GM23338 (cell line): ENCODE data around the gene RIC8B. TPM values are rescaled to one million over a fixed set of nuclear protein-coding genes. Genes with fewer than 3 reads are reported as not detected.

Experiments used
- ATAC-seq: fragments of 200-7000 bp; cut with Tn5 transposase; 3 replicates; pipeline ENCODE4 v1.9.1; 2020
- DNase-seq: peaks from one replicate; pipeline ENCODE4 v3.0.0-alpha.2; 2015; ENCODE audit warnings: low spot score
- H2AFZ ChIP-seq: fragments of 200-600 bp; sonication (generic); 2 replicates; pipeline ENCODE4 v1.8.0; 2016; ENCODE audit warnings: antibody characterized with exemption, mild to moderate bottlenecking, moderate library complexity
- H3F3A ChIP-seq: fragments of 200-600 bp; sonication (generic); replicated peaks from 2 replicates; pipeline ENCODE4 v1.8.0; 2017; ENCODE audit warnings: antibody characterized with exemption, mixed run types, low read depth
- H3K27ac ChIP-seq: fragments of 200-600 bp; sonication (generic); 2 replicates; pipeline ENCODE4 v1.6.1; 2016; ENCODE audit warnings: low read depth
- H3K27me3 ChIP-seq: fragments of 200-600 bp; sonication (generic); 2 replicates; pipeline ENCODE4 v1.8.0; 2016; ENCODE audit warnings: mild to moderate bottlenecking, mixed run types, moderate library complexity; ENCODE audit not compliant: insufficient read depth
- H3K36me3 ChIP-seq: fragments of 200-600 bp; sonication (generic); 2 replicates; pipeline ENCODE4 v1.8.0; 2016; ENCODE audit warnings: mild to moderate bottlenecking; ENCODE audit not compliant: insufficient read depth
- H3K4me1 ChIP-seq: fragments of 200-600 bp; sonication (generic); 2 replicates; pipeline ENCODE4 v1.8.0; 2016; ENCODE audit warnings: mild to moderate bottlenecking, moderate library complexity; ENCODE audit not compliant: insufficient read depth
- H3K4me2 ChIP-seq: fragments of 200-600 bp; sonication (generic); 2 replicates; pipeline ENCODE4 v1.7.1; 2017; ENCODE audit warnings: mixed run types
- H3K4me3 ChIP-seq: fragments of 200-600 bp; sonication (generic); 2 replicates; pipeline ENCODE4 v1.6.1; 2016; ENCODE audit warnings: mixed run types
- H3K79me2 ChIP-seq: fragments of 200-600 bp; sonication (generic); replicated peaks from 2 replicates; pipeline ENCODE4 v1.8.0; 2017; ENCODE audit warnings: mild to moderate bottlenecking; ENCODE audit not compliant: insufficient read depth
- H3K9me2 ChIP-seq: fragments of 200-600 bp; sonication (generic); 2 replicates; pipeline ENCODE4 v1.8.0; 2017; ENCODE audit not compliant: insufficient read depth
- H4K20me1 ChIP-seq: fragments of 200-600 bp; sonication (generic); replicated peaks from 2 replicates; pipeline ENCODE4 v1.8.0; 2017; ENCODE audit warnings: mild to moderate bottlenecking; ENCODE audit not compliant: insufficient read depth
- H3K27ac Mint-ChIP-seq: 2 replicates; pipeline ENCODE4 v1.8.0; 2020; ENCODE audit warnings: inconsistent platforms, mild to moderate bottlenecking, moderate library complexity, mixed read lengths
- H3K27me3 Mint-ChIP-seq: 3 replicates; pipeline ENCODE4 v1.8.0; 2022; ENCODE audit warnings: low read depth, mild to moderate bottlenecking, moderate library complexity, mixed read lengths, inconsistent platforms; ENCODE audit not compliant: insufficient read depth, poor library complexity
- H3K36me3 Mint-ChIP-seq: 3 replicates; pipeline ENCODE4 v1.8.0; 2021; ENCODE audit warnings: low read depth, mild to moderate bottlenecking, inconsistent platforms, moderate library complexity, mixed read lengths
- H3K4me1 Mint-ChIP-seq: 3 replicates; pipeline ENCODE4 v1.8.0; 2020; ENCODE audit warnings: mild to moderate bottlenecking, inconsistent platforms, mixed read lengths
- H3K4me3 Mint-ChIP-seq: 3 replicates; pipeline ENCODE4 v1.8.0; 2021; ENCODE audit warnings: moderate library complexity, mild to moderate bottlenecking, inconsistent platforms, mixed read lengths
- H3K9me3 Mint-ChIP-seq: 3 replicates; pipeline ENCODE4 v1.8.0; 2020; ENCODE audit warnings: moderate library complexity, mild to moderate bottlenecking, inconsistent platforms, mixed read lengths
- CREB1 ChIP-seq: fragments of 250-450 bp; sonication (Bioruptor Pico); IDR thresholded peaks from 2 replicates; pipeline ENCODE4 v1.5.0; 2020; ENCODE audit warnings: low read depth, mild to moderate bottlenecking, moderate library complexity
- CTCF ChIP-seq, 2 experiments: fragments of 200-600 bp in 1 of 2; sonication (generic) in 1 of 2; conservative IDR thresholded peaks; 2 replicates each; pipeline versions ENCODE4 v1.5.1 to v1.6.1; 2016 to 2017; ENCODE audit warnings: antibody characterized with exemption in 2 of 2, low read depth in 2 of 2, mild to moderate bottlenecking in 2 of 2, moderate library complexity in 1 of 2
- EZH2 ChIP-seq: fragments of 200-600 bp; sonication (generic); IDR thresholded peaks from one replicate; pipeline ENCODE4 v1.8.0; 2017; ENCODE audit warnings: antibody characterized with exemption, mild to moderate bottlenecking, low read depth; ENCODE audit not compliant: unreplicated experiment
- EZH2phosphoT487 ChIP-seq: fragments of 200-600 bp; sonication (generic); IDR thresholded peaks from one replicate; pipeline ENCODE4 v1.8.1; 2018; ENCODE audit warnings: antibody characterized with exemption; ENCODE audit not compliant: unreplicated experiment
- STAT1 ChIP-seq: IDR thresholded peaks from one replicate; pipeline ENCODE4 v1.6.1; 2016; ENCODE audit warnings: antibody characterized with exemption; ENCODE audit not compliant: unreplicated experiment
- ZNF114 ChIP-seq: fragments of 250-450 bp; sonication (Bioruptor Pico); IDR thresholded peaks from 2 replicates; pipeline ENCODE4 v1.5.0; 2020; ENCODE audit warnings: mild to moderate bottlenecking, moderate library complexity
- ZNF331 ChIP-seq: fragments of 250-450 bp; sonication (Bioruptor Pico); IDR thresholded peaks from 2 replicates; pipeline ENCODE4 v1.5.0; 2020; ENCODE audit warnings: low read depth, mild to moderate bottlenecking, moderate library complexity
- ZNF462 ChIP-seq: fragments of 250-450 bp; sonication (Bioruptor Pico); IDR thresholded peaks from 2 replicates; pipeline ENCODE4 v1.5.0; 2020; ENCODE audit warnings: mild to moderate bottlenecking, moderate library complexity
- polyA plus RNA-seq: library from polyadenylated mRNA; unstranded; fragments of >200 nt; fragmentation: Nextera tagmentation; extraction: Ambion mirVana; gene quantifications from 2 replicates; pipeline ENCODE4 v1.2.1, GENCODE V29; 2016
- total RNA-seq: library from RNA; depleted of rRNA; stranded (reverse); fragments of >200 nt; shearing (Covaris generic); gene quantifications from 2 replicates; pipeline ENCODE4 v1.2.3, GENCODE V29; 2014
- TF ChIP-seq, protein P1 (sequence below): IDR thresholded peaks from 2 replicates; pipeline ENCODE4 v1.6.1; 2016; ENCODE audit warnings: antibody characterized with exemption
- TF ChIP-seq, protein P2 (sequence below): IDR thresholded peaks from one replicate; pipeline ENCODE4 v1.6.1; 2018; ENCODE audit warnings: antibody characterized with exemption; ENCODE audit not compliant: unreplicated experiment

RIC8B gene
- total and polyA plus RNA-seq, 2 experiments from 2014 or later = 12.3 to 25.5 TPM

- H3K9me3 Mint-ChIP-seq = no peaks in the 10 kb centered on the region
- no peaks in the 10 kb centered on the region for H3K79me2 ChIP-seq
- peaks cover 24% of the 10 kb centered on the region for H3K4me1 Mint-ChIP-seq
- H3K36me3 ChIP-seq = no peaks in the 10 kb centered on the region
- no peaks in the 10 kb centered on the region for H3K9me2 ChIP-seq
- peaks cover 3% of the 10 kb centered on the region for H3K27me3 Mint-ChIP-seq
- ATAC-seq (no peak), DNase-seq (no peak)
- H3K4me3 Mint-ChIP-seq = no peak overlapping the region
- H3K4me3 ChIP-seq = no peak overlapping the region
- TF ChIP-seq STAT1 (no peak), CTCF (conservative IDR thresholded peaks at IDR 0.05; ENCODE audit: low read depth in 2 of 2) (no peak), ZNF462 (CRISPR knock-in tag) (no peak), EZH2 (no peak), ZNF114 (CRISPR knock-in tag) (no peak), EZH2phosphoT487 (no peak), ZNF331 (no peak), CREB1 (CRISPR knock-in tag) (no peak)
- TF ChIP-seq, protein P1, sequence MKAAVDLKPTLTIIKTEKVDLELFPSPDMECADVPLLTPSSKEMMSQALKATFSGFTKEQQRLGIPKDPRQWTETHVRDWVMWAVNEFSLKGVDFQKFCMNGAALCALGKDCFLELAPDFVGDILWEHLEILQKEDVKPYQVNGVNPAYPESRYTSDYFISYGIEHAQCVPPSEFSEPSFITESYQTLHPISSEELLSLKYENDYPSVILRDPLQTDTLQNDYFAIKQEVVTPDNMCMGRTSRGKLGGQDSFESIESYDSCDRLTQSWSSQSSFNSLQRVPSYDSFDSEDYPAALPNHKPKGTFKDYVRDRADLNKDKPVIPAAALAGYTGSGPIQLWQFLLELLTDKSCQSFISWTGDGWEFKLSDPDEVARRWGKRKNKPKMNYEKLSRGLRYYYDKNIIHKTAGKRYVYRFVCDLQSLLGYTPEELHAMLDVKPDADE = no peak
- TF ChIP-seq, protein P2, sequence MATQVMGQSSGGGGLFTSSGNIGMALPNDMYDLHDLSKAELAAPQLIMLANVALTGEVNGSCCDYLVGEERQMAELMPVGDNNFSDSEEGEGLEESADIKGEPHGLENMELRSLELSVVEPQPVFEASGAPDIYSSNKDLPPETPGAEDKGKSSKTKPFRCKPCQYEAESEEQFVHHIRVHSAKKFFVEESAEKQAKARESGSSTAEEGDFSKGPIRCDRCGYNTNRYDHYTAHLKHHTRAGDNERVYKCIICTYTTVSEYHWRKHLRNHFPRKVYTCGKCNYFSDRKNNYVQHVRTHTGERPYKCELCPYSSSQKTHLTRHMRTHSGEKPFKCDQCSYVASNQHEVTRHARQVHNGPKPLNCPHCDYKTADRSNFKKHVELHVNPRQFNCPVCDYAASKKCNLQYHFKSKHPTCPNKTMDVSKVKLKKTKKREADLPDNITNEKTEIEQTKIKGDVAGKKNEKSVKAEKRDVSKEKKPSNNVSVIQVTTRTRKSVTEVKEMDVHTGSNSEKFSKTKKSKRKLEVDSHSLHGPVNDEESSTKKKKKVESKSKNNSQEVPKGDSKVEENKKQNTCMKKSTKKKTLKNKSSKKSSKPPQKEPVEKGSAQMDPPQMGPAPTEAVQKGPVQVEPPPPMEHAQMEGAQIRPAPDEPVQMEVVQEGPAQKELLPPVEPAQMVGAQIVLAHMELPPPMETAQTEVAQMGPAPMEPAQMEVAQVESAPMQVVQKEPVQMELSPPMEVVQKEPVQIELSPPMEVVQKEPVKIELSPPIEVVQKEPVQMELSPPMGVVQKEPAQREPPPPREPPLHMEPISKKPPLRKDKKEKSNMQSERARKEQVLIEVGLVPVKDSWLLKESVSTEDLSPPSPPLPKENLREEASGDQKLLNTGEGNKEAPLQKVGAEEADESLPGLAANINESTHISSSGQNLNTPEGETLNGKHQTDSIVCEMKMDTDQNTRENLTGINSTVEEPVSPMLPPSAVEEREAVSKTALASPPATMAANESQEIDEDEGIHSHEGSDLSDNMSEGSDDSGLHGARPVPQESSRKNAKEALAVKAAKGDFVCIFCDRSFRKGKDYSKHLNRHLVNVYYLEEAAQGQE = no peak
- H3K27ac Mint-ChIP-seq = no peak overlapping the region
- H3K4me1 ChIP-seq = peaks cover 24% of the 10 kb centered on the region
- no peaks in the 10 kb centered on the region for H3F3A ChIP-seq
- no peaks in the 10 kb centered on the region for H3K36me3 Mint-ChIP-seq
- no peaks in the 10 kb centered on the region for H3K27me3 ChIP-seq
- no peak overlapping the region for H2AFZ ChIP-seq
- H4K20me1 ChIP-seq = no peaks in the 10 kb centered on the region
- 0 out of 2 replicates have a peak overlapping the region, but pooled peaks have one; percentile 42 for H3K4me2 ChIP-seq
- H3K27ac ChIP-seq = no peak overlapping the region
Observed at GRCh38 chr12:106917503-106917902, 143.0 kb downstream of the RIC8B start.
